OCI-LY1 (cell line): ENCODE results near the gene TAF11L4.
"Not testable (repeated sequence)": the region's sequence is repeated elsewhere in the genome, so short reads cannot be mapped to it uniquely, and the experiment has no call there.

ENCODE experiments used
- CTCF ChIP-seq: fragments of 200-600 bp; sonication (generic), shearing (Covaris generic); IDR thresholded peaks from 2 replicates; pipeline ENCODE4 v1.5.1; 2017; ENCODE audit warnings: mild to moderate bottlenecking, antibody characterized with exemption, low read length, moderate library complexity, mixed read lengths
- EZH2 ChIP-seq: fragments of 200-600 bp; sonication (generic), shearing (Covaris generic); IDR thresholded peaks from 2 replicates; pipeline ENCODE4 v1.8.0; 2017; ENCODE audit warnings: borderline replicate concordance, mixed run types, mild to moderate bottlenecking, antibody characterized with exemption, low read length, moderate library complexity, mixed read lengths

- not testable (repeated sequence) for TF ChIP-seq CTCF, EZH2
Measured at GRCh38 chr5:17521501-17521900, at the start of gene TAF11L4.
